ENCODE measurements around the gene NUMA1. TPM values are rescaled to one million over a fixed set of nuclear protein-coding genes. Genes with fewer than 3 reads are reported as not detected.

NUMA1 gene
- total and polyA plus RNA-seq, 4 donors, result 19.5 to 93.2 (median 42.1) TPM

DNA sequence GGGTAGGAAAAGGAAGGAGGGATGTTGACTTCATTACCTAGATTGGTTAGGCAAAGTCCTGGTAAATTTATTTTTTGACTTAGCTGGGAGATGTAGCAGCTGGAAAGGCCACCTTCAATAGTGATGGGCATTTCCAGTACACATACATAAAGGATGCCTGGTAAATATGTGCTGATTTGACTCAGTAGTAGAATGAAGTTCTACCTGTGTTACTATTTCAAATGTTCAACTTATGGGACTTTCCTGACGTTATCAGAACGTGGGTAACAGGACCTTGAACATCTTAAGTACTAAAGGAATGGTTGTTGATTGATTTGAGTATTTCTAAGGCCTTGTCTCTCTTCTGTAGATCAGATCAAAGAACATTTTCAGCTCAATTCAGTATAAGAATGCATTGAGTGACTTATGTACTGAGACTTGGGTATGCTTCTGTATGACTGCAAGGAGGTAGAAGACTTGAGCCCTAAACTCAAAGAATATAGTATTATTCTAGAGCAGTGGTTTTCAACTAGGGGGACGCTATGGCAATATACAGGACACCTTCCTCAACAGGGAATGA lies 124.4 kb downstream of the NUMA1 start:
- TF ChIP-seq JUND (IDR thresholded peaks at IDR 0.05), result no peak
- no peak for TF ChIP-seq FOXA2 (IDR thresholded peaks at IDR 0.05)
- TF ChIP-seq, protein P1, sequence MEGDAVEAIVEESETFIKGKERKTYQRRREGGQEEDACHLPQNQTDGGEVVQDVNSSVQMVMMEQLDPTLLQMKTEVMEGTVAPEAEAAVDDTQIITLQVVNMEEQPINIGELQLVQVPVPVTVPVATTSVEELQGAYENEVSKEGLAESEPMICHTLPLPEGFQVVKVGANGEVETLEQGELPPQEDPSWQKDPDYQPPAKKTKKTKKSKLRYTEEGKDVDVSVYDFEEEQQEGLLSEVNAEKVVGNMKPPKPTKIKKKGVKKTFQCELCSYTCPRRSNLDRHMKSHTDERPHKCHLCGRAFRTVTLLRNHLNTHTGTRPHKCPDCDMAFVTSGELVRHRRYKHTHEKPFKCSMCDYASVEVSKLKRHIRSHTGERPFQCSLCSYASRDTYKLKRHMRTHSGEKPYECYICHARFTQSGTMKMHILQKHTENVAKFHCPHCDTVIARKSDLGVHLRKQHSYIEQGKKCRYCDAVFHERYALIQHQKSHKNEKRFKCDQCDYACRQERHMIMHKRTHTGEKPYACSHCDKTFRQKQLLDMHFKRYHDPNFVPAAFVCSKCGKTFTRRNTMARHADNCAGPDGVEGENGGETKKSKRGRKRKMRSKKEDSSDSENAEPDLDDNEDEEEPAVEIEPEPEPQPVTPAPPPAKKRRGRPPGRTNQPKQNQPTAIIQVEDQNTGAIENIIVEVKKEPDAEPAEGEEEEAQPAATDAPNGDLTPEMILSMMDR (IDR thresholded peaks at IDR 0.05; ENCODE audit: low read depth, low read length, missing input control), result no peak
- TF ChIP-seq, protein P2, sequence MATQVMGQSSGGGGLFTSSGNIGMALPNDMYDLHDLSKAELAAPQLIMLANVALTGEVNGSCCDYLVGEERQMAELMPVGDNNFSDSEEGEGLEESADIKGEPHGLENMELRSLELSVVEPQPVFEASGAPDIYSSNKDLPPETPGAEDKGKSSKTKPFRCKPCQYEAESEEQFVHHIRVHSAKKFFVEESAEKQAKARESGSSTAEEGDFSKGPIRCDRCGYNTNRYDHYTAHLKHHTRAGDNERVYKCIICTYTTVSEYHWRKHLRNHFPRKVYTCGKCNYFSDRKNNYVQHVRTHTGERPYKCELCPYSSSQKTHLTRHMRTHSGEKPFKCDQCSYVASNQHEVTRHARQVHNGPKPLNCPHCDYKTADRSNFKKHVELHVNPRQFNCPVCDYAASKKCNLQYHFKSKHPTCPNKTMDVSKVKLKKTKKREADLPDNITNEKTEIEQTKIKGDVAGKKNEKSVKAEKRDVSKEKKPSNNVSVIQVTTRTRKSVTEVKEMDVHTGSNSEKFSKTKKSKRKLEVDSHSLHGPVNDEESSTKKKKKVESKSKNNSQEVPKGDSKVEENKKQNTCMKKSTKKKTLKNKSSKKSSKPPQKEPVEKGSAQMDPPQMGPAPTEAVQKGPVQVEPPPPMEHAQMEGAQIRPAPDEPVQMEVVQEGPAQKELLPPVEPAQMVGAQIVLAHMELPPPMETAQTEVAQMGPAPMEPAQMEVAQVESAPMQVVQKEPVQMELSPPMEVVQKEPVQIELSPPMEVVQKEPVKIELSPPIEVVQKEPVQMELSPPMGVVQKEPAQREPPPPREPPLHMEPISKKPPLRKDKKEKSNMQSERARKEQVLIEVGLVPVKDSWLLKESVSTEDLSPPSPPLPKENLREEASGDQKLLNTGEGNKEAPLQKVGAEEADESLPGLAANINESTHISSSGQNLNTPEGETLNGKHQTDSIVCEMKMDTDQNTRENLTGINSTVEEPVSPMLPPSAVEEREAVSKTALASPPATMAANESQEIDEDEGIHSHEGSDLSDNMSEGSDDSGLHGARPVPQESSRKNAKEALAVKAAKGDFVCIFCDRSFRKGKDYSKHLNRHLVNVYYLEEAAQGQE (IDR thresholded peaks at IDR 0.05), result no peak
- no peak for TF ChIP-seq FOXA1 (IDR thresholded peaks at IDR 0.05)
- no peak for TF ChIP-seq HNF4G (IDR thresholded peaks at IDR 0.05)
- TF ChIP-seq SP1 (IDR thresholded peaks at IDR 0.05), result no peak
- no peak for TF ChIP-seq TAF1 (conservative IDR thresholded peaks at IDR 0.05)
- TF ChIP-seq EGR1 (IDR thresholded peaks at IDR 0.05; ENCODE audit: low read depth in 2 of 2), result no peak
- TF ChIP-seq RXRA (IDR thresholded peaks at IDR 0.05), result no peak
- no peak for TF ChIP-seq YY1 (IDR thresholded peaks at IDR 0.05)
- Histone ChIP-seq H3K27me3 (ENCODE audit: control insufficient read depth in 4 of 4, insufficient read depth in 4 of 4, low read length in 3 of 4) (no peaks in the 10 kb centered on the region), H3K4me1 (ENCODE audit: control insufficient read depth in 4 of 4, insufficient read depth in 4 of 4, low read length in 3 of 4) (no peaks in the 10 kb centered on the region), H3K9ac (ENCODE audit: low read depth in 1 of 2, low read length in 2 of 2) (no peak overlapping the region), H3K9me3 (ENCODE audit: control insufficient read depth in 4 of 4, low read length in 3 of 4) (no peaks in the 10 kb centered on the region), H3K4me3 (ENCODE audit: low read depth in 1 of 3, low read length in 3 of 3) (no peak overlapping the region), H3K27ac (ENCODE audit: low read depth in 1 of 2, low read length in 2 of 2) (no peak overlapping the region), H3K36me3 (ENCODE audit: control insufficient read depth in 4 of 4, insufficient read depth in 3 of 4, low read depth in 1 of 4, low read length in 3 of 4) (peaks cover 0 to 9% (median 0%) of the 10 kb centered on the region in 4 donors)
- no peak for DNase-seq (ENCODE audit: low spot score)
- 63% methylated on average over 3 of the region's 3 CpGs for WGBS

Small RNA genes within 50 kb of the gene (small RNA-seq; reads per million reads assigned to genes)
- gene MIR3165, result not detected
- not detected for gene RNU6-72P

Other genes with a start within 250 kb of the NUMA1 start
- not detected for gene DEFB108B, start 247.3 kb downstream of the NUMA1 start, total RNA-seq
- gene DEFB108B, start 247.3 kb downstream of the NUMA1 start, polyA plus RNA-seq, result not detected
- not detected for gene DEFB131B, start 202.1 kb downstream of the NUMA1 start, total RNA-seq
- gene DEFB131B, start 202.1 kb downstream of the NUMA1 start, polyA plus RNA-seq, result not detected
- 1 to 10 TPM; 5.6 to 7.9 TPM for gene XNDC1N, start 151.9 kb downstream of the NUMA1 start, total RNA-seq
- 1 to 10 TPM in 1 of 2 donors, under 1 TPM in 1; 0.59 to 2.1 TPM for gene XNDC1N, start 151.9 kb downstream of the NUMA1 start, polyA plus RNA-seq
- 10 to 100 TPM; 11.9 to 31.1 TPM for gene RNF121, start 151.5 kb downstream of the NUMA1 start, total RNA-seq
- 10 to 100 TPM; 10.2 to 16.5 TPM for gene RNF121, start 151.5 kb downstream of the NUMA1 start, polyA plus RNA-seq
- gene IL18BP, start 81.6 kb downstream of the NUMA1 start, total RNA-seq, result 1 to 10 TPM; 2.4 to 5.9 TPM
- 1 to 10 TPM; 2.6 to 6.3 TPM for gene IL18BP, start 81.6 kb downstream of the NUMA1 start, polyA plus RNA-seq
- gene LRRC51, start 308 bp upstream of the NUMA1 start, total RNA-seq, result 1 to 10 TPM; 1.9 to 3.4 TPM
- gene LRRC51, start 308 bp upstream of the NUMA1 start, polyA plus RNA-seq, result 1 to 10 TPM; 2.9 to 3.7 TPM
- 10 to 100 TPM; 30.5 to 47.2 TPM for gene LAMTOR1, start 22.8 kb upstream of the NUMA1 start, total RNA-seq
- 10 to 100 TPM; 70.1 to 74.0 TPM for gene LAMTOR1, start 22.8 kb upstream of the NUMA1 start, polyA plus RNA-seq
- under 1 TPM in 1 of 2 donors, not detected in 1; 0.33 TPM for gene TOMT, start 25.4 kb upstream of the NUMA1 start, total RNA-seq
- not detected for gene TOMT, start 25.4 kb upstream of the NUMA1 start, polyA plus RNA-seq
- 10 to 100 TPM in 1 of 2 donors, 1 to 10 TPM in 1; 8.4 to 10.4 TPM for gene ANAPC15, start 32.2 kb upstream of the NUMA1 start, total RNA-seq
- gene ANAPC15, start 32.2 kb upstream of the NUMA1 start, polyA plus RNA-seq, result 10 to 100 TPM; 19.6 to 22.4 TPM
- gene FOLR3, start 55.2 kb upstream of the NUMA1 start, total RNA-seq, result 1 to 10 TPM in 1 of 2 donors, not detected in 1; 2.1 TPM
- gene FOLR3, start 55.2 kb upstream of the NUMA1 start, polyA plus RNA-seq, result under 1 TPM; 0.31 to 0.86 TPM
- gene FOLR1, start 111.6 kb upstream of the NUMA1 start, total RNA-seq, result under 1 TPM in 1 of 2 donors, not detected in 1; 0.09 TPM
- gene FOLR1, start 111.6 kb upstream of the NUMA1 start, polyA plus RNA-seq, result under 1 TPM; 0.06 to 0.21 TPM
- gene FOLR2, start 136.3 kb upstream of the NUMA1 start, total RNA-seq, result 10 to 100 TPM in 1 of 2 donors, 1 to 10 TPM in 1; 9.9 to 23.6 TPM
- gene FOLR2, start 136.3 kb upstream of the NUMA1 start, polyA plus RNA-seq, result 10 to 100 TPM in 1 of 2 donors, 1 to 10 TPM in 1; 9.4 to 31.5 TPM
- 10 to 100 TPM; 18.4 to 29.0 TPM for gene INPPL1, start 144.2 kb upstream of the NUMA1 start, total RNA-seq
- gene INPPL1, start 144.2 kb upstream of the NUMA1 start, polyA plus RNA-seq, result 10 to 100 TPM in 1 of 2 donors, 1 to 10 TPM in 1; 7.2 to 15.8 TPM
- not detected for gene PHOX2A, start 163.6 kb upstream of the NUMA1 start, total RNA-seq
- not detected for gene PHOX2A, start 163.6 kb upstream of the NUMA1 start, polyA plus RNA-seq

Measured in liver (tissue), 10 donors.